Right renal pelvis (tissue), 4 donors: Measurements from ENCODE around the gene MTM1. TPM values are rescaled to one million over a fixed set of nuclear protein-coding genes. Genes with fewer than 3 reads are reported as not detected.

Experiments
- DNase-seq, 4 donors: peaks; one replicate each; pipeline ENCODE4 v3.0.0-alpha.2; 2013; ENCODE audit warnings: low read depth in 4 of 4, low spot score in 3 of 4, missing footprints in 1 of 4
- polyA plus RNA-seq, 4 donors: library from polyadenylated mRNA; unstranded; fragments of 120-200 nt; gene quantifications; one replicate each; pipeline ENCODE4 v1.2.1, GENCODE V29; 2013; ENCODE audit not compliant: insufficient read length in 4 of 4

MTM1 gene
- polyA plus RNA-seq, result 10 to 100 TPM; 11.0 to 15.5 (median 13.8) TPM

DNA sequence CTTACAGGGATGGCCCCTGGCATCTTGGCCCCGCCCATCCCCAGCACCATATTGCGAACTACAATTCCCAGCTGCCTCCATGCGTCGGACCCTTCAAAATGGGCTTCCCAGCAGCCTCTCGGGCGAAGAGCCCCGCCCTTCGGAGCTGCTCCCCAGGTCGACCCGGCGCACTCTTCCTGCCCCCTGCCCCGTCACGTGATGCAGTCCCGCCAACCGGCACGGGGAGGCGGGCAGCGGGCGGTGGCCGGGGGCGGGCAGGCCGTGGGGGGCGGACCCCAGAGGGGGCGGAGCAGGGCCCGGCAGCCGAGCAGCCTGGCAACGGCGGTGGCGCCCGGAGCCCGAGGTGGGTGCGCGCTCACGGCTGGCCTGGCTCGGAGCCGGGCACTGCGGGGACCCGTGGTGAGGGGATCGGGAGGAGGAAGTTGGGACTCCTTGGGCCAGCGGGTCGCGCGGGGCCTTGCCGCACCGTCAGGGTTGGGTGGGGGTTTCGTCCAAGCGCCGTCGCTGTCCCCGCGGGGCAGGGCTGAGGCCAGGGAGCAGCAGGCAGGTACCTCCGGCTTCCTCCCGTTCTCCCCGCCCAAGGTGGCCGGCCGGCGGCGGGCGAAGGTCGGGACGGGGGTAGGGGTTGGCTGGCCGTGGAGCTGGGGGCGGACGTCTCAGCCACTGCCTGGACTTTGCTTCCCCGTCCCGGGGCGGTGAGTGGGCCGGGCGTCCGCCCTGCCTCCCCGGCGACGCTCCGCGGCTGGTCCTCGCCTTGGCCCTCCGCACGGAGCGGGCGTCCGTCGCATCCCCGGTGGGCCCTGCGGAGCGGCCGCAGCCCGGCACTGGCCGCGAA, at the start of gene MTM1:
MTM1 (plus strand) TSS at position 302 of the 835 bp plus-strand sequence. CDS start 23,994 bp downstream, outside the sequence.
- DNase-seq, result peak; percentile 75 to 84 (median 82)

DNA sequence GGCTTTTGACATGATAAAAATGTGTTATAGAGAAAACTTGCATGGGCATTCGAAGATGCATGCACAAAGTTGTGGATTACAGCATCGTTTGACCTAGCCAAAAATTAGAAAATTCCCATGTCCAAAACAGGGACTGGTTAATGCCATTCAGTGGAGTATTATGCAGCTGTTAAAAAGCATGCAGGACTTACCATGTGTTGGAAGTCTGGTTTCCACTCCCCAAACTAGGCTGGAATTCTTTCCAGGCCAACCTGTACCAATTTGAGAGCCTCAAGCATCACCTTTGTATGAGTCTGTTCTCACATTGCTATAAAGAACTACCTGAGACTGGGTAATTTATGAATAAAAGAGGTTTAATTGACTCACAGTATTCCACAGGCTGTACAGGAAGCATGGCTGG, 45.9 kb upstream of the MTM1 start:
- DNase-seq, result no peak

DNA sequence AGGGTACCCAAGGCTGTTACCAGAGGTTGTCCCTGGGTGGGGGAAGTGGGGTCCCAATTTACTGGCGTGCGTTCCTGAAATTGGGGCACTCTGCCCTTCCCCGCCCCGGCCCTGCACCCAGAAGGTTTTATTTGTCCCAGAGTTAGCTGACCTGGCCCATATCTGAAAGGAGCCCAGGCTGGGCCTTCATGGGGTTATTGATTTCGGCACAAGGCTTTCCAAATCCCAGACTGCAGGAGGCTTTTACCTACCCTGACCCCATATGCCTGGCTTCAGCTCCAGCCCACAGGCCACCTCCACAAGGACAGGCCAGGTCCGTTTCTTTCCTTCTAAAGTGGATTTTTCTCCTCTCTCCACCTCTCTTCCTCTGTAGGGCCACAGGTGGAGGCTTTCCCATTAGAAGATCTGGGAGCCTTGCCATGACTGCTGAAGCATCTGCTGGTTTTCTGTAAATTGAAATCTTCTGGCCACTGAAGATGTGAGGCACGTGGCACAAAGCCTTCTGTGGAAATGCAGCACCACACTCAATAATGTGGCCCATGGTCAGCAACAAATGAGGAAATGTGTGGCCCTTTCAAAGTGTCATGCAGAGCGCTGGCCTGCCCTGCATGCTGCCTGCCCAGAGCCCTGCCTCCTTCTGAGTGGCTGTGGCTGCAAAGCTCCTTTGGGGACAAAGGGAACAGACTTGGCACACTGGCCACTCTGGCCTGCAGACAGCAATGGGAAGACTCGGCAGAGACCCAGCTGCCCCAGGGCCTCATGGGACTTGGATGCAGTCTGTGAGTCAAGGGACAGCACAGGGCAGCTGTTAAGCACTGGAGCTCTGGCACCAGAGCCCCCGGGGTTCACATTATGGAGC, 43.1 kb upstream of the MTM1 start:
- DNase-seq, result no peak

DNA sequence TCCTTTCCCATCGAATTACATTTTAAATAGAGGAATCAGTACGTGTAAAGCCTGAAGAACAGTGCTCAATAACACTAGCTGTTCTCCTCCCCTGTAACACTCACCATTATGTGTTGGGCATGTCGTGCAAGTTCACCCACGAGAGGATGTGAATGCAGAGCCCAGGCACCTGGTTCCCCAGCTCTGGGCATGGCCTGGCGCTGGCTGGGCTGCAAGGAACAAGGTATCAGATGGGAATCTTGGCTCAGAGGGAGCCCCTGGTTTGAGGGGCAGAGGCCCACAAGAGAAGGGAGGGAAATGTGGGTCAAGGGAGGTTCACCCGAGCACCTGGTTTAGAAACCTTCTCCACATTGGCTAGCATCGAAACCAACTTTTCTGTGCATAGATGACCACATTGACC, 41.7 kb upstream of the MTM1 start:
- DNase-seq, result no peak

DNA sequence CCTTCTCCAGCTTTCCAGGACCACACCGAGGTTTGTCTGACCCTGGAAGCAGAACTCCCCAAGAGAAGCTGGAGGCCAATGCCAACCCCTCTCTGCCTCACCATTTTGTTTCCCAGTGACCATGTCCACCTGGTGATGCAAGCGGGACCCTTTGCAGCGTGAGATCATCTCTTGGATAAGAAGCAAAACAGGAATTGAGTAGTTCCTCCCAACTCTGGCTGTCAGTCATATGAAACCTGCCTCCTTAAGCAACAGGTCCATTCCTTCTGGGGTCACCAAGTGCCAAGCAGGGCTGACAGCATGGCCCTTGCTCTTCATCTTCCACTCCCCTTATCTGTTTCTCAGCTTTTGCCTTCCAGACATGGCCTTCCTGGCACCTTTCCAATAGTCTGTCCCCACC, 41.3 kb upstream of the MTM1 start:
- DNase-seq, result no peak

DNA sequence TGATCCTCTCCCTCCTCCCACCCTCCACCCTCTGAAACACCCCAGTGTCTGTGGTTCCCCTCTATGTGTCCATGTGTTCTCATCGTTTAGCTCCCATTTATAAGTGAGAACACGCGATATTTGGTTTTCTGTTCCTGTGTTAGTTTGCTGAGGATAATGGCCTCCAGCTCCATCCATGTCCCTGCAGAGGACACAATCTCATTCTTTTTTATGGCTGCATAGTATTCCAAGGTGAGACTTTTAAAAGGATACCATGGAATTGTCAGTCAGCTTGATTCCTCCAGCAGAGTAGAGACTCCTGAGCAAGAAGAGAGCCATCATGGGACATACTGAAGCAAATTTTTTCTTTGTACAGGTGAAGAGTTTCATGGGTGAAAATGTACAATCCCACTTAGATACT, 38.8 kb upstream of the MTM1 start:
- no peak for DNase-seq

DNA sequence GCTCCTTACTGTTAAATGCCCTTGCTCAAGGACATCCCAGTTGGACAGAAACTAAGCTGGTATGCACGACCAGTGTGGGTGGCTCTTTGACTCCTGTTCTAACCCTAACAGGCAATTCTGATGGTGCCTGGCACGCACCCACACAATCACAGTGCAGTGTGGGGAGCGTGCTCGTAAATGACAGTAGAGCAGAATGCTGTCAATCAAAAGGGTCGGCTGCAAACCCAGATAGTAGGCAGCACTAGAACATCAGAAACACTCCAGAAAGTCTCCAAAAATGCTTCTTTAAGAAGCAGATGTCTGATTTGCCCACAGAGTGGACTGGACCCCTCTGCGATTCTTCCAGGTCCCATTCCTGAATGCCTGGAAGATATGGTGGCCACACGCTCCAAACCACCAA, 37.6 kb upstream of the MTM1 start:
- no peak for DNase-seq

DNA sequence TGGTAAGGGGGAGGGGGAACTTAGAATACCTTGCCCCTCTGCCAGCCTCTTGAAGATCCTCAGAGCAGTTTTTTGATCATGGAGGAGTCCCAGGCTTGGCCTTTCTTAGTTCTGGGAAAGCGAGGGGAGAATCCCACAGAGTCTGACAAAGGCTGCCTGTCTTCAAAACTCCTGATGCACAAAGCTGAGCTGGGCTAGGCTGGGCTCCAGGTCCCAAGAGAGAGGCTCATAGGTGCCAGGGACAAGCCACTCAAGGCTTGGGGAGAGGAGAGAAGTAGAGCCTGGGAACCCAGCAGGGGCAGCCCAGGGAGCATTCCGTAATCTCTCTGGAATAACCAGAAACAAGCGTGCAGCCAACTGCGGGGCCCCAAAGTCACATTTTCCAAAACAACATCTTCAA, 37.0 kb upstream of the MTM1 start:
- DNase-seq, result no peak

DNA sequence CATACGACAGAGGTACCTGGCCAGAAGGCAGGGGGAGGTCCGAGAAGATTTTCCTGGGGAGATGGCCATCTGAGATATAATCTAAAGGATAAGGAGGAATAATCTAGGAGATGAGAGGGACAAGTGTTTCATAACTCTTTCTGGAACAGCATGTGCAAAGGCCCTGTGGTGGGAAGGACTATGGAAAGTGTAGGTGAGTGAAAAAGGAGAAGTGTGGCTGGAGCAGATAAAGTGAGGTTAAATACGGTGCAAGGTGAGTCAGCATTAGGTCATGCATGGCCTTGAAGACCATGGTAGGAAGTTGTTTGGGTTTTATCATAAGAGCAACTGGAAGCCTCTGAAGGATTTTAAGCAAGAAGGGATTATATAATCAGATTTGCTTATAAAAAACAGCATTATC, 34.6 kb upstream of the MTM1 start:
- no peak for DNase-seq

DNA sequence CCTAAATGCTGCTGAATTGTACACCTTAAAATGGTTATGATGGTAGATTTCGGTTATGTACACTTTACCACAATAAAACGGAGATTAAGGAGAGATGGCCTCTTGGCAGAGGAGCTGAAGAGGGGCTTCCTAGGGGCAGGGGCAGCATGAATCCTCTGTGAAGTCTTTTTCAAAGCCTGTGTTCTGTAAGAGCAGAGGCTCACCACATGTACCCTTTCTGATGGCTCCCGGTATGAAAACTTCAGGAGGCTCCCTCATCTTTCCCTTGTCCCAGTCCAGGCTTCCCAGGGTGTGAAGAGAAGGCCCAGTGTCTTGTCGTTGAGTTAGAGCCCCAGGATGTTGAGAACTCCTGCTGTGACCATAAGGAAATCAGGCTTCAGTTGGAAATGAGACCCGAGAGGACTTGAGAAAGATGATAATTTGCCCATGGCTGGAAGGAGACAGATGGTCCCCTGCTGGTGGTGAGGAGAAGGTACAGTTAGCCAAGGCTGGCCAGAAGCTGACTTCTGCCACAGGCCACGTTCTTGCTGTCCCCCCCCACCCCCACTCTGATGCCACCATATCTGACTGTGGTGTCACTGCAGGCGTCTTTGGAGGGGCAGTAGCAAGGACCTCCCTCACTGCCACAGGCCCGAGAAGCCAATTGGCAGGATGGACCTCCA, 31.8 kb upstream of the MTM1 start:
- DNase-seq, result no peak

DNA sequence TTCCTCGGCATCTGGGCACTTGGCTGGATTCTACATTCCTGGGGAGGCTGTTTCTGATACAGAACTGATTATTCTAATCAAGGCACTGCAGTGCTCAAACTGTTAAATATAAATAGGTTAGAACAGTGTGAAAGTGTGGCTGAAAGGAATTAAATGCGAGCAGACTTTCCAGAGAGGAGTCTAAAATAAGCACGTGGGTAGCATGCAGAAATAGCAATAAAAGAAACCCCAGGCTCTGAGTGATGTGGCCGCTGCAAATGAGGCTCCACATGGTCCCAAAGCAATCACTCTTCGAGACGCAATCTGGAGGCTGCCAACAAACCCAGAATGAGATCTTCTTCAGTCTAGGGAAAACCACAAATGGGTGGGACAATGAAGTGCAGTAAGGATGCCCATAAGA, 30.6 kb upstream of the MTM1 start:
- DNase-seq, result no peak

DNA sequence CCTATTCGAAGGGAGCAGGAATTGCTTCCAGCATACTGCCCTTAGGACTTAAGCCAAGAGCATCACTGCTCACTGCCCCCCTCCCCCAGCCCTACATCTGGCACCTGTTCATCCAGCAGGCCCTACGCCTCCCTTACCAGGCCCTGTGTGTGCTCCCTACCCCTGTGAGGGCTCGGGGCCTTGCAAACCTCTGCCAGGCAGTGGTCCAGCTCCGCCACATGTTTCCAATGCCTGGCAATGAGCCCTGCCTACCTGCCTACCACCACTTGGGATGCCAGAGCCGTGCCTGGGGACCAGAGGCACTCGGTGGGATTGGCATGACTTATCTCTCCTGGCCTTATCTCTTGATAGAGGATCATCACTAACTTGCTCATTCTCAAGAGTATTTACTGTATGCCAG, 27.5 kb upstream of the MTM1 start:
- no peak for DNase-seq

DNA sequence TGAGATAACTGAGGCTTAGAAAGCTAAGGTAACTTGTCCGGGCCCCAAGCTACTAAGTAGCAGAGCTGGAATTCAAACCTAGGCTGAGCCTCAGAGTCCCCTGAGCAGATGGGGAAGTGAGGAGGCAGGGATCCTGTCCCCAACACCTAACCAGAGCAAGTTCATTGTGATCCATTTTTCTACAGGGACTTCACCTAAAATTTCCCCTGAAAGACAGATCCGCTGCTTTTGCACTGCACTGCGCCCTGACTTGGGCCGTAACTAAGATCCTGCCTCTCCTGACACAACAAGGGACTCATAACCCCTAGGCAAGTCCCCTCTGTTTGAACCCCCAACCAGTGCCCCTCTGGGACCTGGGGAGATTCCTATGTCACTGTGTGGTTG, 25.6 kb upstream of the MTM1 start:
- DNase-seq, result no peak

DNA sequence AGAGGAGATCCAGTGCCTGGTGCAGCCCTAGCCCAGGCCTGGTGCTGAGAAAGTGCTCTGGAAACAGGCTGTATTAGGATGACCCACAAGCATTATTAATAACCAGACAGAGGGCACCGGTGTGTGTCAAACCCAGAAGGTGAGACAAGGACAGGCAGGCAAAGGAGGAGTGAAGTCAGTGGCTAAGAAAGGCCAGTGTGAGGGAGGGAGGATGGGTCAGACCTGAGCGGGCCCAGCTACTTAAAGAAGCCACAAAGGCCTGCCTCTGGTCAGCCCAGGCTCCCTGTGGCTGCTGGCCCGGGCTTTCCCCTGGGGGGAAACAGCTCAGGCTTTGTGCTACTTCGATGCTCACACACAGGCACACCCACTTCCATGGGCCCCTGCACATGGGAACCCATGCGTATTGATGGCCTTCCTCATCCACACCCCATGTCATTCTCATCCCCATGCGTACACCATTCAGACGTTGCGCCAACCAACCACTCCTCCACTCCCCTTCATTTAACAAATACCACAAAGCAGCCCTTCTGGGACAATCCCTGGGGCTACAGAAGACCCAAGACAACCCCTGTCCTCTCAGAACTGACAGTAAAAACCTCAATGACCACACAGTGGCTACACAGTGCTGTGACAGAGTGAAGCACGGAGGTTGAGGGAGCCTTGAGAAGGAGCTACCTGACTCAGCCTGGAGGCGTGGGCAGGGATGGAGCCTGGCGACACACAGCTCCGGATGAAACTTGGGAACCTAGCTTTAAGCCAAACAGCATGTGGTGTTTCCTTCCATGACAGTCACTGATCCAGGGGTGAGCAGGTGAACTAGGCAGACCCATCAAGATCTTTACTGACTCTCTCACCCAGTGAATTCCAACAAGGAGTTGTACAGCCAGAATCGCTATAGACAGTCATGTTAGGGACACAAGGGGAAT, 24.9 kb upstream of the MTM1 start:
- no peak for DNase-seq

DNA sequence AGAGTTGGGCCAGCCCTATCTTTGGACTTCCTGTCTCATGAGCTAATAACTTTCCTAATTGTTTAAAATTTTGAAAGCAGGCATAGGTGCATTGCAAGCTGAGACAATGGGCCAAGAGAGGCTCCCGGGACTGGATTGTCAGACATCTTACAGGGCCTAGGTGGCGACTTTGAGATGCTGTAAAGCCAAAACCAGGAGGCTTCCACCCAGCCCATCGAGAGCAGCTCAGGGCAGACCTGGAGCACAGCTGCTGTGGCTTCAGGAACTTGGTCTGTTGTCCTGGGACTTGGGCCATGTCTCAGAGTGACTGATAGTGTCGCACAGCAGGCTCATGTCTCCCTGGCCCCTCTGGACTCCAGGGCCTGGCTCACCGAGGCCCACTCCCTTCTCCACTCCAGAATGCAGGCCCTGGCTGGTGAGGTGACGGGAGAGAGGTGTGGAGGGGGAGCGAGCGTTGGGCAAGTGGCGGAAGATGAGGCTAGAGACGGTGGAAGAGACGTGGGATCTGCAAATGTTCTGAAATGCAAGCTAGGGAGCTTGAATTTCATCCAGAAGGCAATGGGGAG, 24.1 kb upstream of the MTM1 start:
- no peak for DNase-seq

DNA sequence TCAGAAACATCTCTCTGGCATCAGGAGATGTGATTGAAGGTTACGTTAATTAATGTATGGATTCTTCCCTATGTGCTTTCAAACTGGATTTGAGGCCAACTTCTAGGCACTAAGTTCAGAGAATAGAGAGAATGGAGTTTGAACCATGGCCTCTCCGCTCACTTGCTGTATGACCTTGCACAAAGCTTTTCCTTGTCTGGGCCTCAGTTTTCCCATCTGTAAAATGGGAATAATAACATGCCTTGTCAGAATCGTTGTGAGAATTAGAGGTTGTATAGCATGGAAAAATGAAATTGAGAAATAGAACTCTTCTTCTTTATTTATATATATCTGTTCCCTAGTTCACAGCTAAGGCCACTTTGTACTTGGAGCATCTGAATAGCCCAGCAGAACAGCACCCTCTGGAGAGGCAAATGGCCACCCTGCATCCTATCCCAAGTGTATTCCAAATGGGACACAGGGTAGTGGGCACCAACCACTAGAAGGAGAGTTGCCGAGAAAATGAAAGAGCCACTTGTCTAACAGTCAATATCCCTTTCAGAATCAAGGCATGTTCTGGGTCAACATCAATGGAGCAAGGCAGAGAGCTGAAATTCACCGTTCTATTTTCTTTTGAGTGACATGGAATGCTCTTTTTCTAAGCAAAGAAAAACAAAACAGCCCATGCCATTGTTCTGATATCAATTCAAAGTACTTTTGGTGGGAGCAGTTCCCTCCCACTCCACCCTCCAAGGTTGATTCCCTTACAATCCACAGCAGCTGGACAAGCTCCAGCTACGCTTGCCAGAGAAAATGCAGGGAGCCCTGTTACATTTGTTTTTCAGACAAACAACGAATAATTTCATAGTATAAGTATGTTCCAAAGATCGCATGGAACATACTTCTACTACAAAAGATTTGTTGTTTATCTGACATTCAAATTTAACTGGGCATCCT, 23.3 kb upstream of the MTM1 start:
- DNase-seq, result no peak

DNA sequence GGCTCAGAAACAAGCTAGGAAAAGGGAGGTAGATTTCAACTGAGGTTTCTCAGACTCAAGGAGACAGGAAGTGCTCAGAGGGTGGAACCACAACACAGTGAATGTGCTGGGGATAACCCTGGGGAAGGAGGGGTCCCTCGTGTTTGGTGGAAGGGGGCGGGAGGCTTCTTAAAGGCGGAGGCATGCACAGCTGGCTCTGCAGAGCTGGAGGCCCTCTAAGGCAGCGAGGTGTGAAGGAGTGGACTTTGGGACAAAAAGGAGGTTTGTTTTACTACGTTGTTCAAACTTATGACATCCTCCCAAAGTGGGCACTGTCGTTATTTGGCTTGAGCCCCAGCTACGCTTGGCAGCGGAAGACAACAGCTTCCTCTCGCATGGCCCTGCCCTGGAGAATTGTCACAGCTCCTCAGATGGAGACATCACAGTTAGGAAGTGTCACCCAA, 21.7 kb upstream of the MTM1 start:
- no peak for DNase-seq

DNA sequence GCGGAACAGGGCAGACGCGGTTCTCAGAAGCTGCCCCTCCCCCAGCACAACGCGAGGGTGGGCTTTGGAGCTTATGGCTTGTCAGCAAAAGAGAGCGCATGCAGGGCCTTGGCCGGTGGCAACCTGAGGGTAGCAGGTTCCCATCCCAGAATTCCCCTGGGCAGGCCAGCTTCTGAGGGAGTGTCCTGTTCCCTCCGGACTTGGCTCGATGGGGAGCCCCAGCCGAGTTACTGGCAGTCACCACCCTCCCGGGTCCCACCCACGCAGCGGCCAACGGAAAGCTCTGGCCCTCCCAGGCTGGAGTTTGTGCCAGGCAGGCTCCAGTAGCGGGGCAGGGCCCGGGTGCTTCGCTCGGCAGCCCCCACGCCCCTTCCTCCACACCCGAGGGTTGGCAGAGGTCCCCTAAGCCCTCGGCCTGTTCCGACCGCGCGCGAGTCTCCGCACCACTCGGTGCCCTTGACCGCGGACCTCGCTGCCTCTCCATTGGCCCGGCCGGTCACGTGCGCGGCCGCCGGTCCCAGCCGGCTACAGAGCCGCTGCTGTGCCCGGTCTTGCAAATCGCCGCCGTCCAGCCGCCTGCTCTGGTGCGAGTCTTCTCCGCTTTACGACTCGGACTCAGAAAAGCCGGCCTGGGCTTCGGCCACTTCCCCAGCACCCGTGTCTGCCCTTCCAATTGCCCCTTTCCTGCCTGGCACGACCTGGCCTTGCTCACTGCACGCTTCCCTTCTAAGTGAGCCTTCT, 20.9 kb upstream of the MTM1 start:
- DNase-seq, result peak in 2 of 4 donors; percentile 23 to 26
